GM23338 (cell line): ENCODE measurements around the gene SELENOK.

ENCODE experiments used
- CREB1 ChIP-seq: fragments of 250-450 bp; sonication (Bioruptor Pico); IDR thresholded peaks from 2 replicates; pipeline ENCODE4 v1.5.0; 2020; ENCODE audit warnings: low read depth, mild to moderate bottlenecking, moderate library complexity
- CTCF ChIP-seq, 2 experiments: fragments of 200-600 bp in 1 of 2; sonication (generic) in 1 of 2; conservative IDR thresholded peaks; 2 replicates each; pipeline versions ENCODE4 v1.5.1 to v1.6.1; 2016 to 2017; ENCODE audit warnings: antibody characterized with exemption in 2 of 2, low read depth in 2 of 2, mild to moderate bottlenecking in 2 of 2, moderate library complexity in 1 of 2
- ETS1 ChIP-seq: IDR thresholded peaks from 2 replicates; pipeline ENCODE4 v1.6.1; 2016; ENCODE audit warnings: antibody characterized with exemption
- EZH2 ChIP-seq: fragments of 200-600 bp; sonication (generic); IDR thresholded peaks from one replicate; pipeline ENCODE4 v1.8.0; 2017; ENCODE audit warnings: antibody characterized with exemption, mild to moderate bottlenecking, low read depth; ENCODE audit not compliant: unreplicated experiment
- EZH2phosphoT487 ChIP-seq: fragments of 200-600 bp; sonication (generic); IDR thresholded peaks from one replicate; pipeline ENCODE4 v1.8.1; 2018; ENCODE audit warnings: antibody characterized with exemption; ENCODE audit not compliant: unreplicated experiment
- JUNB ChIP-seq: IDR thresholded peaks from one replicate; pipeline ENCODE4 v1.6.1; 2016; ENCODE audit warnings: antibody characterized with exemption; ENCODE audit not compliant: unreplicated experiment
- NANOG ChIP-seq: IDR thresholded peaks from 2 replicates; pipeline ENCODE4 v1.6.1; 2016; ENCODE audit warnings: antibody characterized with exemption, borderline replicate concordance
- POLR2AphosphoS5 ChIP-seq: IDR thresholded peaks from 2 replicates; pipeline ENCODE4 v1.6.1; 2016; ENCODE audit warnings: antibody characterized with exemption, low read depth
- REST ChIP-seq: IDR thresholded peaks from one replicate; pipeline ENCODE4 v1.6.1; 2018; ENCODE audit warnings: antibody characterized with exemption; ENCODE audit not compliant: unreplicated experiment
- STAT1 ChIP-seq: IDR thresholded peaks from one replicate; pipeline ENCODE4 v1.6.1; 2016; ENCODE audit warnings: antibody characterized with exemption; ENCODE audit not compliant: unreplicated experiment
- ZNF114 ChIP-seq: fragments of 250-450 bp; sonication (Bioruptor Pico); IDR thresholded peaks from 2 replicates; pipeline ENCODE4 v1.5.0; 2020; ENCODE audit warnings: mild to moderate bottlenecking, moderate library complexity
- ZNF331 ChIP-seq: fragments of 250-450 bp; sonication (Bioruptor Pico); IDR thresholded peaks from 2 replicates; pipeline ENCODE4 v1.5.0; 2020; ENCODE audit warnings: low read depth, mild to moderate bottlenecking, moderate library complexity
- ZNF462 ChIP-seq: fragments of 250-450 bp; sonication (Bioruptor Pico); IDR thresholded peaks from 2 replicates; pipeline ENCODE4 v1.5.0; 2020; ENCODE audit warnings: mild to moderate bottlenecking, moderate library complexity

- TF ChIP-seq REST (no peak), CTCF (conservative IDR thresholded peaks at IDR 0.05; ENCODE audit: low read depth in 2 of 2) (no peak), CREB1 (CRISPR knock-in tag) (no peak), EZH2phosphoT487 (no peak), NANOG (no peak), ZNF114 (no peak), EZH2 (no peak), POLR2AphosphoS5 (no peak), STAT1 (no peak), ETS1 (no peak), ZNF331 (no peak), JUNB (no peak), ZNF462 (CRISPR knock-in tag) (no peak)
These were observed 603 bp upstream of the SELENOK start for GRCh38 chr3:53892286-53892637.
